ENCODE measurements around the gene DNASE1L3. TPM values are rescaled to one million over a fixed set of nuclear protein-coding genes. Genes with fewer than 3 reads are reported as not detected.

DNASE1L3 gene
- total and polyA plus RNA-seq, 2 donors (not counting 1 experiment from before 2014, with no cell fraction given) = not detected

DNA sequence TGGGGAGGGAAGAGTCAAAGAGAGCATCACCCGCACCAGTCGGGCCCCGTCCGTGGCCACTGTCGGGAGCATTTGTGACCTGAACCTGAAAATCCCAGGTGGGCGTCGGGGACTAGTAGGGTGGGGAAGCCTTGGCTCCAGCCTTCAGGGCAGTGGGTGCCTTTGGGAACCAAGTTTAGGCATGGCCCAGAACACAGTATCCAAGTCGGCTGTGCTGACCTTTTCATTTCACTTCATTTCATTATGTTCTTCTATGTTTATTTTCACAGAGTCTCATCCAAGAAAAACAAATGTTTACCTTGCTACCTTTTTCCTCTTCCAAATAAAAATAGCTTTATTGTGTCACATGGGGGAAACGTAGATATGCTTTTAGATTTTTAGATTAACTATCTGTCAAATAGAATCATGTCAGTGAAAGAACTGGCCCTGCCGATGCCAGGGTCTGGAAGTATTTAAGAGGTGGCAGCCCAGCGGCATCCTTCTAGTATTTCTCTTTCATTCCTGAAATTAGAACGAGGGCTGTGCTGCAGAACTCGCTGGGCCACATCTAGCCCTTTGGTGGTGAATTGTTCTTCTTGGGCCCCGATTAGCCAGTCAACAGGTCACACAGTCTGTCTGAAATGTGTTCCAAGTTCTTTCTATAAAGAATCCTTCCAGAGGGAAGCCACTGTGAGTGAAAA is 60.5 kb downstream of the DNASE1L3 start:
- H3K9me3 ChIP-seq (ENCODE audit: control insufficient read depth, insufficient read depth, low read depth, low read length) = no peaks in the 10 kb centered on the region
- TF ChIP-seq EZH2 (IDR thresholded peaks at IDR 0.05; ENCODE audit: low read length, missing control alignments) = no peak
- TF ChIP-seq, protein P1, sequence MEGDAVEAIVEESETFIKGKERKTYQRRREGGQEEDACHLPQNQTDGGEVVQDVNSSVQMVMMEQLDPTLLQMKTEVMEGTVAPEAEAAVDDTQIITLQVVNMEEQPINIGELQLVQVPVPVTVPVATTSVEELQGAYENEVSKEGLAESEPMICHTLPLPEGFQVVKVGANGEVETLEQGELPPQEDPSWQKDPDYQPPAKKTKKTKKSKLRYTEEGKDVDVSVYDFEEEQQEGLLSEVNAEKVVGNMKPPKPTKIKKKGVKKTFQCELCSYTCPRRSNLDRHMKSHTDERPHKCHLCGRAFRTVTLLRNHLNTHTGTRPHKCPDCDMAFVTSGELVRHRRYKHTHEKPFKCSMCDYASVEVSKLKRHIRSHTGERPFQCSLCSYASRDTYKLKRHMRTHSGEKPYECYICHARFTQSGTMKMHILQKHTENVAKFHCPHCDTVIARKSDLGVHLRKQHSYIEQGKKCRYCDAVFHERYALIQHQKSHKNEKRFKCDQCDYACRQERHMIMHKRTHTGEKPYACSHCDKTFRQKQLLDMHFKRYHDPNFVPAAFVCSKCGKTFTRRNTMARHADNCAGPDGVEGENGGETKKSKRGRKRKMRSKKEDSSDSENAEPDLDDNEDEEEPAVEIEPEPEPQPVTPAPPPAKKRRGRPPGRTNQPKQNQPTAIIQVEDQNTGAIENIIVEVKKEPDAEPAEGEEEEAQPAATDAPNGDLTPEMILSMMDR (conservative IDR thresholded peaks at IDR 0.05 in 1 of 2, IDR thresholded peaks at IDR 0.05 in 1 of 2; ENCODE audit: low read depth in 1 of 2, low read length in 2 of 2) = no peak
- H3K4me3 ChIP-seq (replicated peaks in 1 of 4; ENCODE audit: control extremely low read depth in 1 of 4, insufficient read depth in 1 of 4, low read depth in 3 of 4, low read length in 4 of 4) = no peak overlapping the region
- DNase-seq (ENCODE audit: low read depth in 2 of 2) = no peak
- H3K79me2 ChIP-seq (ENCODE audit: control insufficient read depth, insufficient read depth, low read length) = no peaks in the 10 kb centered on the region
- no peak overlapping the region for H2AFZ ChIP-seq (ENCODE audit: low read length)
- H4K20me1 ChIP-seq (ENCODE audit: control insufficient read depth, extremely low read depth, insufficient read depth, low read length) = no peaks in the 10 kb centered on the region
- no peak overlapping the region for H3K9ac ChIP-seq (ENCODE audit: insufficient read depth, low read length)
- no peak overlapping the region for H3K4me2 ChIP-seq (ENCODE audit: extremely low read depth, insufficient read depth, low read length)
- H3K36me3 ChIP-seq (ENCODE audit: control insufficient read depth, insufficient read depth, low read length) = peaks cover 25% of the 10 kb centered on the region
- no peak overlapping the region for H3K27ac ChIP-seq (ENCODE audit: insufficient read depth, low read length)
- no peaks in the 10 kb centered on the region for H3K27me3 ChIP-seq (ENCODE audit: control insufficient read depth, insufficient read depth, low read length)
- no peaks in the 10 kb centered on the region for H3K4me1 ChIP-seq (ENCODE audit: control insufficient read depth, extremely low read depth, insufficient read depth, low read length)

DNA sequence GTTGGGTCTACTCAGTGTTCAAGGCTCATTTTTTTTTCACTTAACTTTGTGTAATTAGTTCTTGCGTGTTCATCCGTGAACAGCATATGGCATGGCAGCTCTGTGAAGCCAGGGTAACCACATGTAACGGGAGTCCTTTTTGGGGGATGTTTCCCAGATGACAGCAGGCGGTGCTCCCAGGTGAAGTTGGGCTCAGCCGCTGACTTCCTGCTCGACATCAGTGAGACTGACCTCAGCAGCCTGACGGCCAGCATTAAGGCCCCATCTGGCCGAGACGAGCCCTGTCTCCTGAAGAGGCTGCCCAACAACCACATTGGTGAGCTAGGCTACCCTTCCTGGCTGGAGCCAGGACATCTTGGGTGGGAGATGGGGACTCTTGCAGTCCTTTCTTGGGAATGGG is 62.7 kb downstream of the DNASE1L3 start:
- Histone ChIP-seq H3K79me2 (ENCODE audit: control insufficient read depth, insufficient read depth, low read length) (no peaks in the 10 kb centered on the region), H2AFZ (ENCODE audit: low read length) (no peak overlapping the region), H3K4me2 (ENCODE audit: extremely low read depth, insufficient read depth, low read length) (no peak overlapping the region), H3K4me1 (ENCODE audit: control insufficient read depth, extremely low read depth, insufficient read depth, low read length) (no peaks in the 10 kb centered on the region), H3K9ac (ENCODE audit: insufficient read depth, low read length) (no peak overlapping the region), H3K27ac (ENCODE audit: insufficient read depth, low read length) (no peak overlapping the region), H4K20me1 (ENCODE audit: control insufficient read depth, extremely low read depth, insufficient read depth, low read length) (no peaks in the 10 kb centered on the region), H3K9me3 (ENCODE audit: control insufficient read depth, insufficient read depth, low read depth, low read length) (no peaks in the 10 kb centered on the region), H3K27me3 (ENCODE audit: control insufficient read depth, insufficient read depth, low read length) (no peaks in the 10 kb centered on the region), H3K4me3 (replicated peaks in 1 of 4; ENCODE audit: control extremely low read depth in 1 of 4, insufficient read depth in 1 of 4, low read depth in 3 of 4, low read length in 4 of 4) (no peak overlapping the region), H3K36me3 (ENCODE audit: control insufficient read depth, insufficient read depth, low read length) (peaks cover 22% of the 10 kb centered on the region)
- TF ChIP-seq, protein P1 (conservative IDR thresholded peaks at IDR 0.05 in 1 of 2, IDR thresholded peaks at IDR 0.05 in 1 of 2; ENCODE audit: low read depth in 1 of 2, low read length in 2 of 2) = no peak
- no peak for TF ChIP-seq EZH2 (IDR thresholded peaks at IDR 0.05; ENCODE audit: low read length, missing control alignments)
- no peak for DNase-seq (ENCODE audit: low read depth in 2 of 2)

DNA sequence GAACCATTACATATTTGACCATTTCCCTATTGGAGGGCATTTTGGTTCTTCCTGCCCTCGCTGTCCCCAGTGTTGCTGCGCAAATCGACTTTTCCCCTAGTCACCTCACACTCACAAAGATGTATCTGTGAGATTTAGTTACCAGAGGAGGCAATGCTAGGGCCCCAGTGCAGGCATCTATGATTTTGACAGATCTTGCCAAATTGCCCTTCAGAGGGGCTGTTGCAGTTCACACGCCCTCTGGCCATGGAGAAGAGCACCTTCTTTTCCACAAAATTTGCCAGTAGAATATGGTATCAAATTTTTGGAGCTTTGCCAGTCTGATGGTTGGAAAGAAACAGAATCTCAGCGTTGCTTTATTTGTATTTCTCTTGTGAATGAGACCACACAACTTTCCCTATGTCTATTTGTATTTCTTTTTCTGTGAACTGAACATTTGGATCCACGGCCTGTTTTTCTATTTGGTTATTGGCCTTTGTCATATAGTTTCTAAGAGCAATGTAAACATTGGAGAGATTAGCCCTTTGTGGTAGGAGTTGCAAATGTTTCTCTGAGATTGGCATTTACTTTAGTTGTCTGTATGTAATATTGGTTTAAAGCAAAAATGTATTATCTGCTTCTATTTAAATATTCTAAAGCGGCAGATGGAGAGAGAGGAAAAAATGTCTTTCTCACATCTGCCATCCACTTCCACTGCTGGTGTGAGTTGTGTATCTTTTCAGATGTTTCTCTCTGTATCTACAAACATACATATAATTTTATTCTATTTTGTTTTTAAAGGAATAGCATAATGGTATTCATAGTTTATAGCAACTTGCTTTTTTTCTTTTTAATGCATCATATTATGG is 66.1 kb downstream of the DNASE1L3 start:
- no peak overlapping the region for H2AFZ ChIP-seq (ENCODE audit: low read length)
- peaks cover 24% of the 10 kb centered on the region for H3K36me3 ChIP-seq (ENCODE audit: control insufficient read depth, insufficient read depth, low read length)
- no peak overlapping the region for H3K9ac ChIP-seq (ENCODE audit: insufficient read depth, low read length)
- DNase-seq (ENCODE audit: low read depth in 2 of 2) = no peak
- TF ChIP-seq, protein P1 (conservative IDR thresholded peaks at IDR 0.05 in 1 of 2, IDR thresholded peaks at IDR 0.05 in 1 of 2; ENCODE audit: low read depth in 1 of 2, low read length in 2 of 2) = no peak
- TF ChIP-seq EZH2 (IDR thresholded peaks at IDR 0.05; ENCODE audit: low read length, missing control alignments) = no peak
- H3K27ac ChIP-seq (ENCODE audit: insufficient read depth, low read length) = no peak overlapping the region
- H3K27me3 ChIP-seq (ENCODE audit: control insufficient read depth, insufficient read depth, low read length) = no peaks in the 10 kb centered on the region
- no peak overlapping the region for H3K4me3 ChIP-seq (replicated peaks in 1 of 4; ENCODE audit: control extremely low read depth in 1 of 4, insufficient read depth in 1 of 4, low read depth in 3 of 4, low read length in 4 of 4)
- no peak overlapping the region for H3K4me2 ChIP-seq (ENCODE audit: extremely low read depth, insufficient read depth, low read length)
- H3K9me3 ChIP-seq (ENCODE audit: control insufficient read depth, insufficient read depth, low read depth, low read length) = no peaks in the 10 kb centered on the region
- no peaks in the 10 kb centered on the region for H3K4me1 ChIP-seq (ENCODE audit: control insufficient read depth, extremely low read depth, insufficient read depth, low read length)
- H4K20me1 ChIP-seq (ENCODE audit: control insufficient read depth, extremely low read depth, insufficient read depth, low read length) = no peaks in the 10 kb centered on the region
- H3K79me2 ChIP-seq (ENCODE audit: control insufficient read depth, insufficient read depth, low read length) = no peaks in the 10 kb centered on the region

Measured in fibroblast of lung (primary cell).